ENCODE data around the gene AHI1.

AHI1 gene

GRCh38 chr6:135527116-135527959 is 29.8 kb upstream of the AHI1 start:
- no peaks in the 10 kb centered on the region for H3K9me3 ChIP-seq (ENCODE audit: control insufficient read depth, insufficient read depth, low read length)
- H3K4me3 ChIP-seq (ENCODE audit: low read depth, low read length), result no peak overlapping the region
- no peaks in the 10 kb centered on the region for H3K27me3 ChIP-seq (ENCODE audit: control insufficient read depth, insufficient read depth, low read length)
- no peaks in the 10 kb centered on the region for H3K4me1 ChIP-seq (ENCODE audit: control insufficient read depth, insufficient read depth, low read length)
- no peaks in the 10 kb centered on the region for H3K36me3 ChIP-seq (ENCODE audit: control insufficient read depth, insufficient read depth, low read length)
- H3K9ac ChIP-seq (ENCODE audit: low read depth, low read length), result no peak overlapping the region

GRCh38 chr6:135525594-135525993 is 28.1 kb upstream of the AHI1 start:
- no peaks in the 10 kb centered on the region for H3K27me3 ChIP-seq (ENCODE audit: control insufficient read depth, insufficient read depth, low read length)
- H3K36me3 ChIP-seq (ENCODE audit: control insufficient read depth, insufficient read depth, low read length), result no peaks in the 10 kb centered on the region
- H3K4me3 ChIP-seq (ENCODE audit: low read depth, low read length), result no peak overlapping the region
- H3K9me3 ChIP-seq (ENCODE audit: control insufficient read depth, insufficient read depth, low read length), result no peaks in the 10 kb centered on the region
- no peaks in the 10 kb centered on the region for H3K4me1 ChIP-seq (ENCODE audit: control insufficient read depth, insufficient read depth, low read length)
- no peak overlapping the region for H3K9ac ChIP-seq (ENCODE audit: low read depth, low read length)

- Histone ChIP-seq H3K4me3 (ENCODE audit: low read depth, low read length) (no peak overlapping the region), H3K27me3 (ENCODE audit: control insufficient read depth, insufficient read depth, low read length) (no peaks in the 10 kb centered on the region), H3K9me3 (ENCODE audit: control insufficient read depth, insufficient read depth, low read length) (no peaks in the 10 kb centered on the region), H3K36me3 (ENCODE audit: control insufficient read depth, insufficient read depth, low read length) (no peaks in the 10 kb centered on the region), H3K4me1 (ENCODE audit: control insufficient read depth, insufficient read depth, low read length) (no peaks in the 10 kb centered on the region), H3K9ac (ENCODE audit: low read depth, low read length) (no peak overlapping the region)
Observed at GRCh38 chr6:135522965-135523692, 25.6 kb upstream of the AHI1 start.

- no peak overlapping the region for H3K4me3 ChIP-seq (ENCODE audit: low read depth, low read length)
- no peak overlapping the region for H3K9ac ChIP-seq (ENCODE audit: low read depth, low read length)
- no peaks in the 10 kb centered on the region for H3K9me3 ChIP-seq (ENCODE audit: control insufficient read depth, insufficient read depth, low read length)
- no peaks in the 10 kb centered on the region for H3K4me1 ChIP-seq (ENCODE audit: control insufficient read depth, insufficient read depth, low read length)
- no peaks in the 10 kb centered on the region for H3K27me3 ChIP-seq (ENCODE audit: control insufficient read depth, insufficient read depth, low read length)
- no peaks in the 10 kb centered on the region for H3K36me3 ChIP-seq (ENCODE audit: control insufficient read depth, insufficient read depth, low read length)
Observed at GRCh38 chr6:135521431-135521830, 23.9 kb upstream of the AHI1 start.

GRCh38 chr6:135520781-135521180 is 23.2 kb upstream of the AHI1 start:
- Histone ChIP-seq H3K4me3 (ENCODE audit: low read depth, low read length) (no peak overlapping the region), H3K9ac (ENCODE audit: low read depth, low read length) (no peak overlapping the region)

GRCh38 chr6:135519348-135519747 is 21.8 kb upstream of the AHI1 start:
- H3K9ac ChIP-seq (ENCODE audit: low read depth, low read length), result no peak overlapping the region
- H3K9me3 ChIP-seq (ENCODE audit: control insufficient read depth, insufficient read depth, low read length), result no peaks in the 10 kb centered on the region
- H3K36me3 ChIP-seq (ENCODE audit: control insufficient read depth, insufficient read depth, low read length), result no peaks in the 10 kb centered on the region
- H3K4me3 ChIP-seq (ENCODE audit: low read depth, low read length), result no peak overlapping the region
- H3K27me3 ChIP-seq (ENCODE audit: control insufficient read depth, insufficient read depth, low read length), result no peaks in the 10 kb centered on the region
- no peaks in the 10 kb centered on the region for H3K4me1 ChIP-seq (ENCODE audit: control insufficient read depth, insufficient read depth, low read length)

More at GRCh38 chr6:135520781-135521180, 23.2 kb upstream of the AHI1 start:
- Histone ChIP-seq H3K9me3 (ENCODE audit: control insufficient read depth, insufficient read depth, low read length) (no peaks in the 10 kb centered on the region), H3K4me1 (ENCODE audit: control insufficient read depth, insufficient read depth, low read length) (no peaks in the 10 kb centered on the region), H3K27me3 (ENCODE audit: control insufficient read depth, insufficient read depth, low read length) (no peaks in the 10 kb centered on the region), H3K36me3 (ENCODE audit: control insufficient read depth, insufficient read depth, low read length) (no peaks in the 10 kb centered on the region)

GRCh38 chr6:135517527-135517926 is 20.0 kb upstream of the AHI1 start:
- Histone ChIP-seq H3K9me3 (ENCODE audit: control insufficient read depth, insufficient read depth, low read length) (no peaks in the 10 kb centered on the region), H3K36me3 (ENCODE audit: control insufficient read depth, insufficient read depth, low read length) (no peaks in the 10 kb centered on the region), H3K9ac (ENCODE audit: low read depth, low read length) (no peak overlapping the region), H3K4me3 (ENCODE audit: low read depth, low read length) (no peak overlapping the region), H3K27me3 (ENCODE audit: control insufficient read depth, insufficient read depth, low read length) (no peaks in the 10 kb centered on the region), H3K4me1 (ENCODE audit: control insufficient read depth, insufficient read depth, low read length) (no peaks in the 10 kb centered on the region)

- Histone ChIP-seq H3K4me3 (ENCODE audit: low read depth, low read length) (no peak overlapping the region), H3K36me3 (ENCODE audit: control insufficient read depth, insufficient read depth, low read length) (no peaks in the 10 kb centered on the region), H3K9ac (ENCODE audit: low read depth, low read length) (no peak overlapping the region), H3K4me1 (ENCODE audit: control insufficient read depth, insufficient read depth, low read length) (no peaks in the 10 kb centered on the region), H3K9me3 (ENCODE audit: control insufficient read depth, insufficient read depth, low read length) (no peaks in the 10 kb centered on the region), H3K27me3 (ENCODE audit: control insufficient read depth, insufficient read depth, low read length) (no peaks in the 10 kb centered on the region)
Observed at GRCh38 chr6:135514706-135515105, 17.2 kb upstream of the AHI1 start.

GRCh38 chr6:135506270-135506997 is 8.9 kb upstream of the AHI1 start:
- Histone ChIP-seq H3K36me3 (ENCODE audit: control insufficient read depth, insufficient read depth, low read length) (no peaks in the 10 kb centered on the region), H3K9me3 (ENCODE audit: control insufficient read depth, insufficient read depth, low read length) (no peaks in the 10 kb centered on the region), H3K4me1 (ENCODE audit: control insufficient read depth, insufficient read depth, low read length) (no peaks in the 10 kb centered on the region), H3K27me3 (ENCODE audit: control insufficient read depth, insufficient read depth, low read length) (no peaks in the 10 kb centered on the region), H3K4me3 (ENCODE audit: low read depth, low read length) (no peak overlapping the region), H3K9ac (ENCODE audit: low read depth, low read length) (no peak overlapping the region)

- no peak overlapping the region for H3K9ac ChIP-seq (ENCODE audit: low read depth, low read length)
- H3K36me3 ChIP-seq (ENCODE audit: control insufficient read depth, insufficient read depth, low read length), result no peaks in the 10 kb centered on the region
- H3K4me3 ChIP-seq (ENCODE audit: low read depth, low read length), result no peak overlapping the region
- no peaks in the 10 kb centered on the region for H3K9me3 ChIP-seq (ENCODE audit: control insufficient read depth, insufficient read depth, low read length)
- no peaks in the 10 kb centered on the region for H3K27me3 ChIP-seq (ENCODE audit: control insufficient read depth, insufficient read depth, low read length)
- no peaks in the 10 kb centered on the region for H3K4me1 ChIP-seq (ENCODE audit: control insufficient read depth, insufficient read depth, low read length)
Observed at GRCh38 chr6:135505648-135506047, 8.1 kb upstream of the AHI1 start.

GRCh38 chr6:135505222-135505621 is 7.7 kb upstream of the AHI1 start:
- Histone ChIP-seq H3K4me1 (ENCODE audit: control insufficient read depth, insufficient read depth, low read length) (no peaks in the 10 kb centered on the region), H3K9ac (ENCODE audit: low read depth, low read length) (no peak overlapping the region), H3K27me3 (ENCODE audit: control insufficient read depth, insufficient read depth, low read length) (no peaks in the 10 kb centered on the region), H3K9me3 (ENCODE audit: control insufficient read depth, insufficient read depth, low read length) (no peaks in the 10 kb centered on the region), H3K36me3 (ENCODE audit: control insufficient read depth, insufficient read depth, low read length) (no peaks in the 10 kb centered on the region), H3K4me3 (ENCODE audit: low read depth, low read length) (no peak overlapping the region)

Measured in iPS-15b (cell line).